Liver (tissue), 9 donors: Measurements from ENCODE around the gene SLC26A1. TPM values are rescaled to one million over a fixed set of nuclear protein-coding genes. Genes with fewer than 3 reads are reported as not detected.

Source experiments
- DNase-seq: peaks from one replicate; pipeline ENCODE4 v3.0.0-alpha.2; 2017; ENCODE audit warnings: low spot score
- H3K27ac ChIP-seq, 2 donors: one replicate each; pipeline ENCODE4 v1.7.0; 2013; ENCODE audit warnings: inconsistent platforms in 2 of 2, low read length in 2 of 2, control low read depth in 1 of 2, low read depth in 1 of 2, mild to moderate bottlenecking in 1 of 2
- H3K27me3 ChIP-seq, 4 donors: one replicate each; pipeline versions ENCODE4 v1.6.1 to v1.7.0; 2013; ENCODE audit warnings: low read length in 3 of 4, inconsistent platforms in 1 of 4, mild to moderate bottlenecking in 1 of 4, moderate library complexity in 1 of 4; ENCODE audit not compliant: control insufficient read depth in 4 of 4, insufficient read depth in 4 of 4
- H3K36me3 ChIP-seq, 4 donors: one replicate each; pipeline versions ENCODE4 v1.6.1 to v1.7.0; 2013; ENCODE audit warnings: low read length in 3 of 4, mild to moderate bottlenecking in 3 of 4, low read depth in 1 of 4, moderate library complexity in 1 of 4; ENCODE audit not compliant: control insufficient read depth in 4 of 4, insufficient read depth in 3 of 4
- H3K4me1 ChIP-seq, 4 donors: one replicate each; pipeline versions ENCODE4 v1.6.1 to v1.7.0; 2013; ENCODE audit warnings: low read length in 3 of 4, mild to moderate bottlenecking in 3 of 4, moderate library complexity in 1 of 4; ENCODE audit not compliant: control insufficient read depth in 4 of 4, insufficient read depth in 4 of 4
- H3K4me3 ChIP-seq, 3 donors: one replicate each; pipeline versions ENCODE4 v1.6.1 to v1.7.0; 2013; ENCODE audit warnings: low read length in 3 of 3, control low read depth in 1 of 3, low read depth in 1 of 3, mild to moderate bottlenecking in 1 of 3
- H3K9ac ChIP-seq, 2 donors: one replicate each; pipeline ENCODE4 v1.7.0; 2013; ENCODE audit warnings: low read length in 2 of 2, mild to moderate bottlenecking in 2 of 2, moderate library complexity in 2 of 2, control low read depth in 1 of 2, low read depth in 1 of 2
- H3K9me3 ChIP-seq, 4 donors: one replicate each; pipeline versions ENCODE4 v1.6.1 to v1.7.0; 2013; ENCODE audit warnings: low read length in 3 of 4; ENCODE audit not compliant: control insufficient read depth in 4 of 4
- ATF3 ChIP-seq: IDR thresholded peaks from 2 replicates; pipeline ENCODE4 v1.6.1; 2016; ENCODE audit warnings: antibody characterized with exemption
- CTCF ChIP-seq: fragments of 150-350 bp; IDR thresholded peaks from 2 replicates; pipeline ENCODE4 v1.5.1; 2017; ENCODE audit warnings: improper control_type of control experiment, low read depth, low read length; ENCODE audit not compliant: missing input control
- EGR1 ChIP-seq, 2 donors: IDR thresholded peaks; 2 replicates each; pipeline ENCODE4 v1.6.1; 2016 to 2018; ENCODE audit warnings: antibody characterized with exemption in 2 of 2, low read depth in 2 of 2
- GABPA ChIP-seq, 2 donors: IDR thresholded peaks in 1 of 2; conservative IDR thresholded peaks in 1 of 2; 2 replicates each; pipeline ENCODE4 v1.6.1; 2016; ENCODE audit warnings: antibody characterized with exemption in 2 of 2, mild to moderate bottlenecking in 1 of 2, moderate library complexity in 1 of 2
- HNF4A ChIP-seq, 2 donors: conservative IDR thresholded peaks; 2 replicates each; pipeline ENCODE4 v1.6.1; 2016; ENCODE audit warnings: antibody characterized with exemption in 2 of 2, mild to moderate bottlenecking in 2 of 2
- HNF4G ChIP-seq: IDR thresholded peaks from 2 replicates; pipeline ENCODE4 v1.6.1; 2016; ENCODE audit warnings: antibody characterized with exemption
- JUND ChIP-seq, 2 donors: IDR thresholded peaks; 2 replicates each; pipeline ENCODE4 v1.6.1; 2016; ENCODE audit warnings: antibody characterized with exemption in 2 of 2
- NR2F2 ChIP-seq: IDR thresholded peaks from 2 replicates; pipeline ENCODE4 v1.6.1; 2016; ENCODE audit warnings: antibody characterized with exemption
- REST ChIP-seq: IDR thresholded peaks from 2 replicates; pipeline ENCODE4 v1.6.1; 2016; ENCODE audit warnings: antibody characterized with exemption, mild to moderate bottlenecking
- RXRA ChIP-seq, 2 donors: IDR thresholded peaks; 2 replicates each; pipeline ENCODE4 v1.6.1; 2017 to 2018; ENCODE audit warnings: antibody characterized with exemption in 2 of 2, mild to moderate bottlenecking in 1 of 2
- SP1 ChIP-seq: IDR thresholded peaks from 2 replicates; pipeline ENCODE4 v1.6.1; 2018; ENCODE audit warnings: antibody characterized with exemption, mild to moderate bottlenecking
- YY1 ChIP-seq: IDR thresholded peaks from 2 replicates; pipeline ENCODE4 v1.6.1; 2016; ENCODE audit warnings: antibody characterized with exemption, mild to moderate bottlenecking
- ZBTB33 ChIP-seq: IDR thresholded peaks from 2 replicates; pipeline ENCODE4 v1.6.1; 2016; ENCODE audit warnings: antibody characterized with exemption
- whole genome bisulfite sequencing: extraction: QIAGEN DNeasy Blood & Tissue Kit; methylation state at CpG from one replicate; pipeline ENCODE4 v1.1.7; 2013; 5-methylcytosine and 5-hydroxymethylcytosine counted together
- polyA plus RNA-seq, 2 donors: library from polyadenylated mRNA; stranded (reverse) in 1 of 2; unstranded in 1 of 2; fragments of 200-250 nt in 1 of 2; fragments of >200 nt in 1 of 2; fragmentation: Nextera tagmentation in 1 of 2; extraction: Ambion mirVana in 1 of 2; gene quantifications; one replicate each; pipeline versions ENCODE4 v1.2.1 to v1.2.3, GENCODE V29; 2013 to 2015
- total RNA-seq, 2 donors: library from RNA; depleted of rRNA; stranded (reverse); fragments of >200 nt; gene quantifications; one replicate each; pipeline ENCODE4 v1.2.3, GENCODE V29; 2014
- donor health status: healthy.
- donor health status: healthy.
- donor health status: healthy.
- donor health status: healthy.
- donor health status: healthy.

SLC26A1 gene
- total and polyA plus RNA-seq, 4 donors: 5.1 to 41.0 (median 26.3) TPM

GRCh38 chr4:1030031-1030430, 36.8 kb upstream of the SLC26A1 start (continued):
- TF ChIP-seq HNF4A (conservative IDR thresholded peaks at IDR 0.05) (no peak), NR2F2 (no peak), REST (no peak), GABPA (IDR thresholded peaks at IDR 0.05 in 1 of 2, conservative IDR thresholded peaks at IDR 0.05 in 1 of 2) (no peak), HNF4G (no peak), SP1 (no peak), YY1 (no peak)

- Histone ChIP-seq H3K4me3 (no peak overlapping the region), H3K4me1 (peaks cover 0 to 8% (median 0%) of the 10 kb centered on the region in 4 donors), H3K9ac (no peak overlapping the region), H3K27ac (no peak overlapping the region), H3K36me3 (peaks cover 0 to 14% (median 3%) of the 10 kb centered on the region in 4 donors), H3K27me3 (peaks cover 0 to 3% (median 0%) of the 10 kb centered on the region in 4 donors), H3K9me3 (no peaks in the 10 kb centered on the region)
- DNase-seq: no peak
- 70% methylated on average over 17 of the region's 17 CpGs for WGBS
- no peak for TF ChIP-seq ATF3
- TF ChIP-seq CTCF: no peak
Measured at GRCh38 chr4:1029529-1029928, 36.3 kb upstream of the SLC26A1 start.

- H3K27me3 ChIP-seq: peaks cover 0 to 3% (median 0%) of the 10 kb centered on the region in 4 donors
- no peak overlapping the region for H3K27ac ChIP-seq
- TF ChIP-seq JUND (IDR thresholded peaks at IDR 0.05) (no peak), SP1 (no peak), GABPA (IDR thresholded peaks at IDR 0.05 in 1 of 2, conservative IDR thresholded peaks at IDR 0.05 in 1 of 2) (no peak), HNF4A (conservative IDR thresholded peaks at IDR 0.05) (no peak), YY1 (no peak), NR2F2 (no peak), HNF4G (no peak), EGR1 (IDR thresholded peaks at IDR 0.05; ENCODE audit: low read depth in 2 of 2) (no peak), RXRA (IDR thresholded peaks at IDR 0.05) (no peak), CTCF (no peak), ZBTB33 (no peak)
- H3K9me3 ChIP-seq: no peaks in the 10 kb centered on the region
- no peak overlapping the region for H3K9ac ChIP-seq
- peaks cover 0 to 17% (median 6%) of the 10 kb centered on the region in 4 donors for H3K36me3 ChIP-seq
- 75% methylated on average over 36 of the region's 36 CpGs for WGBS
- DNase-seq: no peak
- H3K4me1 ChIP-seq: peaks cover 0 to 8% (median 0%) of the 10 kb centered on the region in 4 donors
- H3K4me3 ChIP-seq: no peak overlapping the region
Measured at GRCh38 chr4:1028574-1029220, 35.5 kb upstream of the SLC26A1 start.
